ENCODE data around the gene PEPD. TPM values are rescaled to one million over a fixed set of nuclear protein-coding genes. Genes with fewer than 3 reads are reported as not detected.

The PEPD gene
- total and polyA plus RNA-seq, 2 donors (not counting 3 experiments of a cell fraction or from before 2014, with no cell fraction given): 73.7 to 126 TPM

DNA sequence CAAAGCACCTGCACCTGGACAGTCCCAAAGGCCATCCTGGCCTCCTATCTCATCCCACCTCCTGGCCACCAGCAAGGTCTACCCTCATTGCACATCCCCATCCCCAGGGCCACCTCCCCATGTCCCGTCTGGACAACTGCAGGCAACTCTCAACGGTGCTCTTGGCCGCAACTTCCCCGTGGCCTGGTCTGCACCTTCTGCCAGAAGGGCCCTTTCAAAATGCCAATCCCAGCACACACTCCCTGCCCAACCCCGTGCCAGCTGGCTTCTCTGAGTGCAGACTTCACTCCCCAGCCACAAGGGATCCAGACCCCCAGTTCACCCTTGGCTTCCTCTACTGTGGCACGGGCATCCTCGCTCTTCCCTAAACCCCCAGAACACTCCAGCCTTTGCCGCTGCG lies 8.2 kb downstream of the PEPD start:
- no TSS peak for BruUV-seq (replicated peaks)
- Histone ChIP-seq H3K4me3 (replicated peaks in 1 of 3; ENCODE audit: insufficient read depth in 1 of 3, low read depth in 1 of 3, low read length in 3 of 3) (no peak overlapping the region), H3K27ac (ENCODE audit: insufficient read depth, low read depth, low read length) (no peak overlapping the region), H3K36me3 (ENCODE audit: control insufficient read depth in 2 of 2, extremely low read depth in 1 of 2, insufficient read depth in 2 of 2, low read length in 2 of 2) (peaks cover 0 to 2% of the 10 kb centered on the region in 2 experiments), H2AFZ (ENCODE audit: low read depth, low read length) (no peak overlapping the region), H3K79me2 (ENCODE audit: control insufficient read depth, insufficient read depth, low read length) (peaks cover 5% of the 10 kb centered on the region), H3K27me3 (ENCODE audit: control insufficient read depth in 2 of 2, insufficient read depth in 2 of 2, low read length in 2 of 2) (no peaks in the 10 kb centered on the region), H3K9me3 (replicated peaks; ENCODE audit: control insufficient read depth, insufficient read depth, low read length) (no peaks in the 10 kb centered on the region), H4K20me1 (replicated peaks; ENCODE audit: control insufficient read depth, extremely low read depth, insufficient read depth, low read length) (no peaks in the 10 kb centered on the region), H3K4me1 (ENCODE audit: control insufficient read depth, extremely low read depth, insufficient read depth, low read length) (no peaks in the 10 kb centered on the region), H3K9ac (replicated peaks; ENCODE audit: extremely low read depth, insufficient read depth, low read length) (no peak overlapping the region), H3K9me1 (replicated peaks; ENCODE audit: control insufficient read depth, extremely low read depth, insufficient read depth, low read length) (no peaks in the 10 kb centered on the region), H3K4me2 (ENCODE audit: insufficient read depth, low read length) (no peak overlapping the region)
- CTCF ChIA-PET: no interaction called here
- dilution Hi-C loops (cut with MboI; ENCODE audit: extremely low pct_ligation_motif_present, low sequenced_read_pairs): no loop called here
- intact Hi-C loops (cut with micrococcal nuclease): no loop called here
- FAIRE-seq (no peak), DNase-seq (ENCODE audit: low read depth, low spot score) (no peak)
- TF ChIP-seq POLR2AphosphoS5 (IDR thresholded peaks at IDR 0.05; ENCODE audit: insufficient read depth, low read depth, low read length) (no peak), POLR2A (IDR thresholded peaks at IDR 0.05; ENCODE audit: low read depth, low read length) (no peak), GATA2 (IDR thresholded peaks at IDR 0.05; ENCODE audit: insufficient read depth, insufficient read length, low read depth, low read length) (no peak), FOS (IDR thresholded peaks at IDR 0.05; ENCODE audit: borderline replicate concordance, insufficient read depth, low read length) (no peak), JUN (IDR thresholded peaks at IDR 0.05; ENCODE audit: borderline replicate concordance, insufficient read depth, insufficient read length, low read depth) (no peak), EZH2 (IDR thresholded peaks at IDR 0.05; ENCODE audit: borderline replicate concordance, low read depth, low read length, severe bottlenecking) (no peak)
- TF ChIP-seq, protein P1, sequence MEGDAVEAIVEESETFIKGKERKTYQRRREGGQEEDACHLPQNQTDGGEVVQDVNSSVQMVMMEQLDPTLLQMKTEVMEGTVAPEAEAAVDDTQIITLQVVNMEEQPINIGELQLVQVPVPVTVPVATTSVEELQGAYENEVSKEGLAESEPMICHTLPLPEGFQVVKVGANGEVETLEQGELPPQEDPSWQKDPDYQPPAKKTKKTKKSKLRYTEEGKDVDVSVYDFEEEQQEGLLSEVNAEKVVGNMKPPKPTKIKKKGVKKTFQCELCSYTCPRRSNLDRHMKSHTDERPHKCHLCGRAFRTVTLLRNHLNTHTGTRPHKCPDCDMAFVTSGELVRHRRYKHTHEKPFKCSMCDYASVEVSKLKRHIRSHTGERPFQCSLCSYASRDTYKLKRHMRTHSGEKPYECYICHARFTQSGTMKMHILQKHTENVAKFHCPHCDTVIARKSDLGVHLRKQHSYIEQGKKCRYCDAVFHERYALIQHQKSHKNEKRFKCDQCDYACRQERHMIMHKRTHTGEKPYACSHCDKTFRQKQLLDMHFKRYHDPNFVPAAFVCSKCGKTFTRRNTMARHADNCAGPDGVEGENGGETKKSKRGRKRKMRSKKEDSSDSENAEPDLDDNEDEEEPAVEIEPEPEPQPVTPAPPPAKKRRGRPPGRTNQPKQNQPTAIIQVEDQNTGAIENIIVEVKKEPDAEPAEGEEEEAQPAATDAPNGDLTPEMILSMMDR (IDR thresholded peaks at IDR 0.05; ENCODE audit: extremely low read depth in 1 of 2, insufficient read depth in 1 of 2, low read depth in 1 of 2, low read length in 2 of 2): no peak
- TF ChIP-seq, protein P2, sequence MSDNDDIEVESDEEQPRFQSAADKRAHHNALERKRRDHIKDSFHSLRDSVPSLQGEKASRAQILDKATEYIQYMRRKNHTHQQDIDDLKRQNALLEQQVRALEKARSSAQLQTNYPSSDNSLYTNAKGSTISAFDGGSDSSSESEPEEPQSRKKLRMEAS (IDR thresholded peaks at IDR 0.05; ENCODE audit: insufficient read depth, insufficient read length): no peak
- POLR2A ChIA-PET: no interaction called here
